Islet of Langerhans (tissue), 1 donor: ENCODE results near the gene PHF1.

Experiments used
- FAIRE-seq: peaks from one replicate; lab custom pipeline; 2011; peaks lifted over from hg19 to GRCh38; lab: Jason Lieb, UNC

The PHF1 gene

GRCh38 chr6:33418690-33419291 is 8.0 kb downstream of the PHF1 start:
- FAIRE-seq: no peak

GRCh38 chr6:33419580-33420490 is 9.0 kb downstream of the PHF1 start, which contains the start of gene SYNGAP1:
Gene SYNGAP1 (plus strand): TSS chr6:33420065. CDS start chr6:33420265, 200 bp downstream.
- FAIRE-seq: no peak

- FAIRE-seq: no peak
Observed at GRCh38 chr6:33420491-33421343, 9.9 kb downstream of the PHF1 start.

GRCh38 chr6:33421344-33421643 is 10.5 kb downstream of the PHF1 start:
- FAIRE-seq: no peak

GRCh38 chr6:33423777-33424176 is 13.0 kb downstream of the PHF1 start:
- no peak for FAIRE-seq

GRCh38 chr6:33424855-33425667 is 14.2 kb downstream of the PHF1 start:
- FAIRE-seq: no peak

- FAIRE-seq: no peak
Observed at GRCh38 chr6:33425668-33426577, 15.1 kb downstream of the PHF1 start.

- no peak for FAIRE-seq
Observed at GRCh38 chr6:33426590-33427511, 16.0 kb downstream of the PHF1 start.

GRCh38 chr6:33427585-33428223 is 16.9 kb downstream of the PHF1 start:
- FAIRE-seq: no peak

- no peak for FAIRE-seq
Observed at GRCh38 chr6:33428224-33428965, 17.6 kb downstream of the PHF1 start.

GRCh38 chr6:33428966-33429749 is 18.3 kb downstream of the PHF1 start:
- FAIRE-seq: no peak

- FAIRE-seq: no peak
Observed at GRCh38 chr6:33429750-33430052, 18.9 kb downstream of the PHF1 start.

GRCh38 chr6:33430334-33430733 is 19.5 kb downstream of the PHF1 start:
- no peak for FAIRE-seq

GRCh38 chr6:33430991-33431879 is 20.4 kb downstream of the PHF1 start:
- no peak for FAIRE-seq

GRCh38 chr6:33431880-33432541 is 21.2 kb downstream of the PHF1 start:
- no peak for FAIRE-seq

GRCh38 chr6:33432546-33432945 is 21.7 kb downstream of the PHF1 start:
- FAIRE-seq: no peak
